K562 (cell line): ENCODE results near the gene GALNT18. TPM values are rescaled to one million over a fixed set of nuclear protein-coding genes. Genes with fewer than 3 reads are reported as not detected.

Source experiments
- CHD7 ChIP-seq: fragments of 200-600 bp; sonication (generic); IDR thresholded peaks from one replicate; pipeline ENCODE4 v1.6.1; 2012; ENCODE audit warnings: mild to moderate bottlenecking, low read depth, low read length, inconsistent platforms
- polyA plus RNA-seq, 8 experiments: library from polyadenylated mRNA; depleted of rRNA in 4 of 8; stranded (reverse) in 5 of 8; unstranded in 3 of 8; fragments of >200 nt; fragmentation: Nextera tagmentation in 2 of 8; fragmentation: Illumina TruSeq in 1 of 8; extraction: Ambion mirVana in 2 of 8; extraction: Trizol in 1 of 8; gene quantifications; 2 replicates each; pipeline versions ENCODE4 v1.2.1 to v1.2.3, GENCODE V29; 2011 to 2014; ENCODE audit warnings: inconsistent platforms in 1 of 8, missing spikeins in 1 of 8
- total RNA-seq, 7 experiments: library from RNA; depleted of rRNA in 6 of 7; stranded (reverse); fragments of >200 nt in 6 of 7; fragmentation: Illumina TruSeq in 2 of 7; extraction: Trizol in 2 of 7; gene quantifications; 2 replicates each; pipeline versions ENCODE4 v1.2.1 to v1.2.3, GENCODE V29; 2011 to 2021; ENCODE audit warnings: low replicate concordance in 1 of 7

GALNT18 gene
- total and polyA plus RNA-seq, 9 of the 15 experiments (the other 6 are each of a cell fraction or from before 2014, with no cell fraction given), result not detected

GRCh38 chr11:11534981-11535380 is 86.8 kb downstream of the GALNT18 start (continued):
- TF ChIP-seq CHD7, result no peak
